CD4-positive, alpha-beta T cell treated with Interleukin-12 subunit alpha and Interleukin-12 subunit beta, for 1 hour (primary cell): ENCODE results near the gene CHRM2.

Source experiments
- DNase-seq: peaks from one replicate; pipeline ENCODE4 v3.0.0-alpha.2; 2020

Gene CHRM2

DNA sequence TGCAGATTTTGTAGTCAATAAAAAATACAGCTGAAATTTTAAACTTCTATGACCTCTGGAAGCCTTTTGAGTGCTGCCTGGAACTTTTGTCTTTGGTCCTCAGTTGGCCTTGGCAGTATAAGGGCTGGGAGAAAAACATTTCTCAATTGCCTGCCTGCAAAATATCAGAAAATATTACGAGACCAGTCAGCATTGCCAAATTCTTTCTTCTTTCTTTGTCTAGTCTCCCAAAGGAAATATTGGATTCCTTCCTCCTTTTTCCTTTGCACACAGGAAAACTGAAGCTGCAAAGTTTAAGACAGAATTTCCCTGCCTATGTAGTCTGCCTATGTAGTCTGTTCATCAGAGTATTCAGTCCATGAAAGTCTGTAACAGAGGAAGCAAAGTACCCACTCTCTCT, 95.9 kb downstream of the CHRM2 start:
- no peak for DNase-seq

- no peak for DNase-seq
Observed at GRCh38 chr7:136966825-136967224, 98.4 kb downstream of the CHRM2 start.

DNA sequence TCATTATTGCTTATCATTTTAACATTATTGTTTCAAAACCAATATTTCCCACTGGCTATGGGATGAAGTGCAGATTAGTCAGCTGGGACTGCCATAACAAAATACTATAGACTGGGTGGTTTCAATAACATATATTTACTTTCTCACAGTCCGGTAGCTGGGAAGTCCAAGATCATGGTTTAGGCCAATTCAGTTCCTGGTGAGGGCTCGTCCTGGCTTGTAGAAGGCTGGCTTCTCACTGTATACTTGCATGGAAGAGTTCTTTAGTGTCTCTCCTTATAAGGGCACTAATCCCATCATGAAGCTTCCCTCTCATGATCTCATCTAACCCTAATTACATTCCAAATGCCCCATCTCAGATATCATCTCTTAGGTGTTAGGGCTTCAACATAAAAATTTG, 101.3 kb downstream of the CHRM2 start:
- DNase-seq = no peak

- DNase-seq = no peak
Observed at GRCh38 chr7:136971776-136972175, 103.3 kb downstream of the CHRM2 start.

- no peak for DNase-seq
Observed at GRCh38 chr7:136976504-136977251, 108.2 kb downstream of the CHRM2 start.

DNA sequence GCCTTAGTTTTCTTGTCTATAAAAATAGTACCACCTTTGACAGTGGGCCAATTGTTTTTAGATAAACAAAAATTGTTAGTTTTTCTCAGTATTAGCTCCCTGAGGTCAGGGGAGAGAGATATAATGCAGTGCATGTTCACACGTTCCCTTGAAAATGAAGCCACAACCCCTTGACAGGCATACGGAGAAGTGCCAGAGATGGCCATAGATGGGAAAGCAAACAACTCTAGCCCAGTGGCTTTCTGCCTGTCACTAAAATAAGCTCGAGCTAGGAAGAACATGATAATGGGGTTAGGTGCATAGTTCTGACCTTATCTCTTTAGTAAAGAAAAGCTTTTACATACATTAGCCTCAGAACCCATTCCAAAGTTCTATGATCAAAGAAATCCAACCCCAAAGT, 124.9 kb downstream of the CHRM2 start:
- DNase-seq = no peak

- DNase-seq = no peak
Observed at GRCh38 chr7:136997735-136998134, 129.3 kb downstream of the CHRM2 start.

- no peak for DNase-seq
Observed at GRCh38 chr7:136998495-136998894, 130.0 kb downstream of the CHRM2 start.

DNA sequence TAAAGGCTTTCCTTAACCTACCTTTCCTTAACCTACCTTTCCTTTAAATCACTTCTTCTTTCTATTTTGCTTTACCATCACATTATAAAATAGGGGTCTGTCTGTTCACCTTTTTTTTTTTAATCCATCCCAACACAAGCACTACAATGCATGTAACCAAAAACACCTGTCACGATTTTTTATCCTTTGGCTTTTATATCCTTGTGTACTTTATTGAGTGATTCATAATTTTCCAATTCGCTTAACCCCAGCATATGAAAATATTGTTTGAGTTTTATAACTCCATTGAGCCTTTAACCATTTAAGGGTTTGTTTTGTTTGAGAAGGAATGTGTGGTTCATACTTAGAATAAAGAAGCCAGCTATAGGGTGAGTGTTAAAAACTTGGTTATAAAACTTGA, 132.2 kb downstream of the CHRM2 start:
- DNase-seq = no peak

DNA sequence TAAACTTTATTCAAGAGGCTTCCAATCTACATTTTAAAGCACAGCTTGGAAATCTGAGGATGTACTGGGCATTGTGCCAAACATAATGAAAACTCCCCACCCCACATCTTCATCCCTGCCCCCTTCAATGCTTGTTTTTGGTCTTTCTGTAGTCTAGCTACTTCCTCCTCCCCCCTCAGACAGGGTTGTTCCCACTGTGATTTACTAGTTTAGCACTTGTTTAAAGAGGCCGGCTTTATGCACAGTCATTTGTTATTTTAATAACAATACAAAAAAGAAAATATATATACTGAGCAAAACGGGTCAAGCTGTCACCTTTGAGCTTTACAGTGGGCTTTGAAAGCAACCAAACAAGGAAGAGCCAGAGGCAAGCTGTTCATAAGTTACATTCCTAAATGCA, 132.6 kb downstream of the CHRM2 start:
- no peak for DNase-seq

DNA sequence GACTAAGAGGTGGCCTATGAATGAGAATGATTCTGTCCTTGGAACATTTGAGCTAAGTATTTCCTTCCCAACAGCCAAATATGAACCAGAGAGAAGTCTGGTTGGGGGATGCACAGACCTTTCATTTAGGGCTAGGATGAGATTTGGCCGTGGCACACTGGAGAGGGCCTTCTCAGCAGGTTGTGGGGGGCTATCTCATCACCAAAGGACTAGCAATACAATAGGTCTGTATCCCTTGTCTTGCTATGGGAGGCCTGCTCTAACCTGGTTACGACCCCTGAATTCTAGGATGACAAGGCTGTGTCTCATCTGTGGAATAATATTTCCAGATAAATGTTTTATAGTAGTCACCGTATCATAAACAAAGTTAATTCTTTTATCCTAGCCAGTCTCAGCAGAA, 133.0 kb downstream of the CHRM2 start:
- no peak for DNase-seq

GRCh38 chr7:137003086-137003485, 134.6 kb downstream of the CHRM2 start:
- no peak for DNase-seq

GRCh38 chr7:137003566-137003965, 135.1 kb downstream of the CHRM2 start:
- DNase-seq = no peak

DNA sequence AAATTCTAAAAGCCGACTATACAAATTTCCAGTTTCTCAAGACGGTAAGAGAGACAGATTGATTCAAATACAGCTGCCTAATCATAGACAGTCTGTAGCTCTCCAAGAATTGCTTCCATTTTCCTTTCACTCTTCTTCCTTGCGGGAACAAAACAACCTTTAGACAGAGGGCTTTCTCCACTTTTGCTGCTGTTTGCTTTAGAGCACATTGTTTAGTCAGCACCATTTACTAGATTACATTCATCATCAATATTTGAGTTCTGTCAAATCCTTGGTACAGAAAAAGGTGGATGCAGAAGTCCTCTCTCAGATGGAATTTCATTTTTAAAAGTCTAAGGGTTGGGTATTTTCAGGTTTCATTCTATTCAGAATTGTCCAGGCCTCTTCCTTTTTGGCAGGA, 137.4 kb downstream of the CHRM2 start:
- no peak for DNase-seq

DNA sequence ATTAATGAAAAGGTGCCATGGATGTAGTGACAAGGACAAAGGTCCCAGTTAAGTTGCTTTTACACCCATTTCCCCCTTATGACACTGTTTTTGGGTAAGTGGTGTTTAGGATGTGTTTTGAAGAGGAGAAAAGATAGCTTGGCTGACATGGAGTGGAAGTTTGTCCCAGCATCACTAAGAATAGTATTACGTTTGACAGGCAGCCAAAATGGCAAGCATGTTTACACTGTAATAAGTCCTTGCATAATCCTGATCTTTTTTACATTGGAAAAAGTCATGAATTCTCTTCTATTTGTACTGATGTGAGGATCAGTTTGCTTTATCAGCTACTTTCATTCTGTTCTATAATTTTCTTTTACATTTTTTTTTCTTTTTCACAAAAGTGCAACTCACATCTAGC, 137.8 kb downstream of the CHRM2 start:
- no peak for DNase-seq

DNA sequence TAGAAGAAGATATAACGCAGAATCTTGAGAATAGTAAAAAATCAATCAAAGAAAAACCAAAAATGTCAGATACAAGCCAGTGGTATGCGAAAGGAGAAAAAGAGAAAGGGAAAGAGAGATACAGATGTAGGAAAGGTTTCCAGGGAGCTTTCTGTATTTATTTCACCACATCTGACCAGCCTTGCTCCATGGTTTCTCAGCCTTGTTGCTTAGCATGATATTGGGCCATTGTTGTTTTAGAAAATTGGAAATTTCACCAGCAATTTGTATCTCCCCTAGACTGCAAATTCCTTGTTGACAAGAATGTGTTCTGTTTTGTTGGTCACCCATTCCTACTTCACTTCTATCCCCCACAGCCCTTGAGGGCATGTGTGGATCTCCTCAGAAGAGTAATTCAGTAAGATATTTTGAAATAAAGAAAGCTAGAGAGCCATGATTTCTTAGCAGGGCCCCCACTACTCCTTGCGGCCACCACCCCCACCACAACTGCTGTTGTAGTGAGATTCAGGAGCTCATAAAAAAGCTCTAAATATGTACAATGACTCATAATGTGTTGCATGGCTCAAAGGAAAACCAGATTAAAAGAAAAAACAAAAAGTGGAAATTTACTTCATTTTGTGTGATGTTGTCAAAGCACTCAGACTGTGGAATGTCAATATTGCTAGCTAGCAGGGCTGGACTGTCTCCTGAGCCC, 138.7 kb downstream of the CHRM2 start:
- DNase-seq = no peak

DNA sequence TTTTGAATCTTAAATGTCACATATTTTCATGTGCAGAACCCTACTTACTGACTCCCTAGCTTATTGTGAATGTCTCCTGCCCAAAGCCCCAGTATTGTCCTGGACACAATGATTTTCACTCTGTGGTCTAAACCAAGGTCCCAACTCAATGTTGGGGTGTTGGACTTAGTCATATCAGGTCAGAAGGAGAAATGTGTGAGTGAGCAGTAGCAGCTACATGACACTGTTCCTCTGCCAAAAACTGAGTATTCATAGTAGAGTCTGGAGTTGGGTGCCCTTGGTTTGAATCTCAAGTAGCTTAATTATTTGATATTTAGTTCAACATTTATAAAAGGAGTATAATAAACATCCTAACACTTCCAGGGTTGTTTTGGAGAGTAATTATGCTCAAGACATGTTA, 141.0 kb downstream of the CHRM2 start:
- DNase-seq = no peak

- no peak for DNase-seq
Observed at GRCh38 chr7:137015015-137015414, 146.6 kb downstream of the CHRM2 start.

DNA sequence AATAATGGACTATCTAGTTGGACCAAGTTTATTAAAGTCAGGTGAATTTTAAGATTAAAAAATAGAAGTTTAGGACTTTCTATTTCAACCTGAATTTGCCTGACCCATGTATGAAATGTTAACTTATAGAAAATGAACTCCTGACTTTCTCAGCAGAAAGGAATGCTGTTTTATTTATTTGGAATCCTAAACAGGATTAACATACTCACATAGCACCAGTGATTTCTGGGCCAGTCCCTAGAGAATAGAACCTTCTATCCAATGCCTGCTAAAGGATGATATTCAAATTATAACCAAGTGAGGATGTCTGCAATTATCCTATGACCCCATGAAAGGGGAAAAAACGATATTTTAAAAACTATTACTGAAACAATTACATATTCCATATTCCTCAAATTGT, 148.8 kb downstream of the CHRM2 start:
- DNase-seq = no peak

- DNase-seq = no peak
Observed at GRCh38 chr7:137018468-137018867, 150.0 kb downstream of the CHRM2 start.

DNA sequence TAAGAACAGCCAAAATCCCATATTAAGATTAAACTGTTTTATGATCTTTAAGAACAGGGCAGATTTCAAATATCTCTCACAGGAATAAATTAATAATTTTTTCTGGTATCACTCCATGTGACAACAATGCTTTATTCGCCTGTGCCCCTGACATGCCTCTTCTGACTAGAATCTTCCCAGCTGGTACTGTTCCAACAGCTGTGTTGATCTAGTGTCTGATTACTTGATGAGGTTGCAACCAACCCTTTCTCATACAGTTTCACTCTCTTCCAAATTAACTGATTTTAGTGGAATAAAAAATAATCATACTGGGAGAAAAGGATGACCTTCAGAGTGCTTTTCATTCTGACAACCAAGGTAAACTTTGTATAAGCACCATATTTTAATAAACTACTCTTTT, 151.9 kb downstream of the CHRM2 start:
- no peak for DNase-seq

GRCh38 chr7:137025469-137026175, 157.2 kb downstream of the CHRM2 start:
- DNase-seq = no peak

- no peak for DNase-seq
Observed at GRCh38 chr7:137026176-137026500, 157.7 kb downstream of the CHRM2 start.

GRCh38 chr7:137032436-137032835, 164.0 kb downstream of the CHRM2 start:
- no peak for DNase-seq
